K562 (cell line): ENCODE measurements around the gene DHRS13. TPM values are rescaled to one million over a fixed set of nuclear protein-coding genes. Genes with fewer than 3 reads are reported as not detected.

Experiments
- CLOCK ChIP-seq: fragments of 250-450 bp; sonication (Bioruptor Pico); IDR thresholded peaks from 2 replicates; pipeline ENCODE4 v1.4.0; 2020; ENCODE audit warnings: mild to moderate bottlenecking, moderate library complexity, borderline replicate concordance
- CREBBP ChIP-seq: IDR thresholded peaks from one replicate; pipeline ENCODE4 v1.6.1; 2012; ENCODE audit warnings: low read depth, mild to moderate bottlenecking, control low read depth, inconsistent platforms, low read length
- E2F1 ChIP-seq: sonication (generic); formaldehyde crosslinking; IDR thresholded peaks from 2 replicates; pipeline ENCODE4 v1.8.1; 2023; ENCODE audit warnings: mild to moderate bottlenecking, missing genetic modification reagents, moderate library complexity
- KHSRP ChIP-seq: fragments of 450-650 bp; IDR thresholded peaks from 2 replicates; pipeline ENCODE4 v1.6.1; 2017
- MLX ChIP-seq, 2 experiments: fragments of 450-650 bp in 1 of 2; sonication (generic) in 1 of 2; formaldehyde crosslinking; conservative IDR thresholded peaks; 2 replicates each; pipeline versions ENCODE4 v1.4.0 to v1.8.1; 2020 to 2022; ENCODE audit warnings: mild to moderate bottlenecking in 1 of 2, missing genetic modification reagents in 1 of 2
- SMC3 ChIP-seq: conservative IDR thresholded peaks from 2 replicates; pipeline ENCODE4 v1.6.1; 2011; ENCODE audit warnings: low read depth, low read length, improper control_type of control experiment; ENCODE audit not compliant: insufficient read depth
- SNAPC5 ChIP-seq: fragments of 250-450 bp; sonication (Bioruptor Pico); IDR thresholded peaks from 2 replicates; pipeline ENCODE4 v1.8.0; 2021; ENCODE audit warnings: moderate library complexity, mild to moderate bottlenecking, inconsistent platforms
- SNIP1 ChIP-seq: fragments of 450-650 bp; IDR thresholded peaks from 2 replicates; pipeline ENCODE4 v1.7.1; 2017; ENCODE audit warnings: low read depth, mild to moderate bottlenecking
- SUPT5H ChIP-seq: fragments of 450-650 bp; IDR thresholded peaks from 2 replicates; pipeline ENCODE4 v1.6.1; 2016
- TRIM28 ChIP-seq: fragments of 450-650 bp; IDR thresholded peaks from 2 replicates; pipeline ENCODE4 v1.6.1; 2017
- ZFP36 ChIP-seq: fragments of 150-350 bp; IDR thresholded peaks from 2 replicates; pipeline ENCODE4 v1.6.1; 2018; ENCODE audit warnings: low read length, low read depth; ENCODE audit not compliant: partially characterized antibody
- ZNF318 ChIP-seq, 2 experiments: fragments of 450-650 bp; IDR thresholded peaks; 2 replicates each; pipeline ENCODE4 v1.6.1; 2016; ENCODE audit warnings: mild to moderate bottlenecking in 2 of 2, borderline replicate concordance in 1 of 2, low read depth in 1 of 2, moderate library complexity in 1 of 2
- ZNF512 ChIP-seq: IDR thresholded peaks from 2 replicates; pipeline ENCODE4 v1.6.1; 2016; ENCODE audit warnings: missing genetic modification characterization, missing compliant biosample characterization
- polyA plus RNA-seq, 8 experiments: library from polyadenylated mRNA; depleted of rRNA in 4 of 8; stranded (reverse) in 5 of 8; unstranded in 3 of 8; fragments of >200 nt; fragmentation: Nextera tagmentation in 2 of 8; fragmentation: Illumina TruSeq in 1 of 8; extraction: Ambion mirVana in 2 of 8; extraction: Trizol in 1 of 8; gene quantifications; 2 replicates each; pipeline versions ENCODE4 v1.2.1 to v1.2.3, GENCODE V29; 2011 to 2014; ENCODE audit warnings: inconsistent platforms in 1 of 8, missing spikeins in 1 of 8
- total RNA-seq, 7 experiments: library from RNA; depleted of rRNA in 6 of 7; stranded (reverse); fragments of >200 nt in 6 of 7; fragmentation: Illumina TruSeq in 2 of 7; extraction: Trizol in 2 of 7; gene quantifications; 2 replicates each; pipeline versions ENCODE4 v1.2.1 to v1.2.3, GENCODE V29; 2011 to 2021; ENCODE audit warnings: low replicate concordance in 1 of 7

DHRS13 gene
- total and polyA plus RNA-seq, 9 of the 15 experiments (the other 6 are each of a cell fraction or from before 2014, with no cell fraction given): 0.32 to 52.3 (median 34.3) TPM; not detected in 1

GRCh38 chr17:28951428-28951990, 48.6 kb upstream of the DHRS13 start, which contains the start of gene PHF12 (continued):
- TF ChIP-seq ZNF318 (IDR thresholded peaks at IDR 0.05; ENCODE audit: borderline replicate concordance in 1 of 2, low read depth in 1 of 2) (no peak), KHSRP (no peak), TRIM28 (no peak), ZNF512 (tag) (no peak), SNAPC5 (no peak), ZFP36 (no peak), MLX (CRISPR knock-in tag; conservative IDR thresholded peaks at IDR 0.05) (no peak), CREBBP (no peak), SNIP1 (no peak), SMC3 (no peak), SUPT5H (peak; percentile 90; the same call in 1 of the 2 replicates), E2F1 (CRISPR knock-in tag) (0 out of 2 replicates have a peak, but pooled peaks have one; percentile 69), CLOCK (CRISPR knock-in tag) (no peak)
